Stimulated activated CD4-positive, alpha-beta T cell treated with anti-CD3 and anti-CD28 coated beads, Interleukin-15, amount 100 ng/mL, for 48 hours (primary cell): ENCODE results near the gene RSAD1.

ENCODE experiments used
- DNase-seq, 2 donors: peaks; one replicate each; pipeline ENCODE4 v3.0.0-alpha.2; 2020; ENCODE audit warnings: low read depth in 2 of 2

The RSAD1 gene

DNA sequence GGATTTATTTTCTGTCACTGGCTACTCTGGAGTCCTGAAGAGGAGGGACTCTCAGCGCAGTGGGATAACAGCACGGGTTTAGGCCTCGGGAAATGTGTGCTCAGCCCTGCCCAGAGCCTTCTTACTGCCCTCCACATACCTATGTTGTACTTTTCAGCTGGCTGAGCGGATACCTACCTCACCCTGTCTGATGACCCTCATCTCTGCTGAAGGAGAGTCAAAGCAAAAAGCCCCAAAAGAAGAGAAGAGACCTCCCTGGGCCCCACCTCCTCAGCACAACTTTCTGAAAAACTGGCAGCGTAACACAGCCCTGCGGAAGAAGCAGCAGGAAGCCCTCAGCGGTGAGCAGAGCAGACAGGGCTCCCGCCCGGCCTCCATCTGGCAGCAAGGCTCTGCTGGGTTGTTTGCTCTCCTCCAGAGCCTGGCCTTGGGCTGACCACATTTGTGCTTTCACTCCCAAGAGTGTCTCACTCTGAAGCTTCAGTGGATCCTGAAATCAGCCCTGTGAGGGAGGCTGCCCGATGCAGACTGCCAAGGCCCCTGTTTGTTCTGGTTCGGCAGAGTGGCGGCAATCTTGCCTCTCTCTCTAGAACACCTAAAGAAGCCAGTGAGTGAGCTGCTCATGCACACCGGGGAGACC is 39.8 kb downstream of the RSAD1 start:
- no peak for DNase-seq

- DNase-seq, result no peak
These were observed 40.6 kb downstream of the RSAD1 start for GRCh38 chr17:50519141-50519834.

DNA sequence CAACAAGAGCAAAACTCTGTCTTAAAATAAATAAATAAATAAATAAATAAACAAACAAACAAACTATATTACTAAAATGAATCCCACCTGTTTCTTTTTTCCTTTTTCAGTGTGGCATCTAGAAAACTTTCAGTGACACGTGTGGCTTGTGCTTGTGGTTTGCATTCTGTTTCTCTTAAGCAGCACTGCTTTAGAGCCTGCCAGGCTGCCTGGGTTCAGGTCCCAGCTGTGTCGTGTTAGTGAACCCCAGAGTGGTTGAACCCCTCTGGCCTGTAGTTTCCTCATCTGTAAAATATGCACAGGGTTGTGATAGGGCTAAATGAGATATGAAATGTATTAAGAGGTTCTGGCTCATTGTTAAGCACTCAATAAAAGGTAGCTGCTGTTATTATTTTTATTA is 41.8 kb downstream of the RSAD1 start:
- no peak for DNase-seq

DNA sequence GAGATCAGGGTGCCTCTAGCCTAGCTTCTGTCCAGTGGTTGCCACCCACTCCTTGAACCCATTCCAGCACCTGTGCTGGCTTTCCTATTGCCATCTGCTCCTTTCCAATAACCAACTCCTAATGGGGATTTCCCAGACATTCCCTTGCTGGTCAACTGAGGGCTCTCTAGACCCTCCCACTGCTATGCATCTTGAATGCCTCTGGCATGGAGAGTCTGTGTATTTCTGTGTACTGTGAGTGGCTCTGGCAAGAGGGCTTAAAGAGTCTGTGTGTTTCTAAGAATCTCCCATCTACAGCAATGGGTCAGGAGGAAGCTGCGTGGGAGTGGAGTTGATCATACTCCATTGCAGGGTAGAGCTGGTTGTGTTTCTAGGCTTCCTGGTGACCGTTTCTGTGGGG is 42.9 kb downstream of the RSAD1 start:
- no peak for DNase-seq

DNA sequence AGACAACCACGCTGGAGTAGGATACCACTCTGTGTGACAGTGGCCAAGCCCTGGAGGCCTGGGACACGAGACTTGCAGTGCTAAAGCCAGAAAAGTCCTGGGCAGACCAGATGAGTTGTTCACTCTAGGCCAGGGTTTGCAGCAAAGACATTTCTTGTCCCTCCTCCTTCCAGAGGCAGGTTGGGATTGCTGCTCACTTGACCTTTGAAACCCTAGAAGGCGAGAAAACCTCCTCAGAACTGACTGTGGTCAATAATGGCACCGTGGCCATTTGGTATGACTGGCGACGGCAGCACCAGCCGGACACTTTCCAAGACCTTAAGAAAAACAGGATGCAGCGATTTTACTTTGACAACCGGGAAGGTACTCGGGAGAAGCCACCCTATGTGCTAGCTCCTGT is 44.1 kb downstream of the RSAD1 start:
- no peak for DNase-seq

GRCh38 chr17:50523208-50523607 is 44.5 kb downstream of the RSAD1 start:
- no peak for DNase-seq

GRCh38 chr17:50524838-50525237 is 46.2 kb downstream of the RSAD1 start:
- DNase-seq, result no peak

GRCh38 chr17:50527155-50527762 is 48.6 kb downstream of the RSAD1 start:
- no peak for DNase-seq

DNA sequence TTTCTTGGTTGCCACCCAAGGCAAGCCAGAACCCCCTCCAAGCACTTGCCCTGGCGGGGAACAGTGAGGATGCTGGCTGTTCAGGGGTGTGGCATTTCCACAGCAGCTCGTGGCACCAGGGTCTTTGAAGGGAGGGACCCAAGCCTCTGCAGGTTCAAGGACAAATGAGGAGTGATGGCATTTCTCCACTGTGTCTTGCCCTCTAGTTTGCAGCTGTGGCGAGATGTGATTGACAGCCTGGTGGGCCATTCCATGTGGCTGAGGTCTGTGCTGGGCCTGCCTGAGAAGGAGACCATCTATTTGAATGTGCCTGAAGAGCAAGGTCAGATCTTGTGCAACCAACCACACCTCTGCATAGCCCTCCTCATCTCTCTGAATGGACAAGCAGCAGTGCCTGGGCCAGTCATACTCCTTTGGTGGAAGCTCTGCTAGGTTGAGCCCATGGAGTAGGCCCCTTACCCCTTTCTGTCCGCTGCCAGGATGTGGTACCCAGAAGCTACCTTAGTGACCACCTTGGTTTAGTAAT is 49.4 kb downstream of the RSAD1 start:
- no peak for DNase-seq

GRCh38 chr17:50529849-50530248 is 51.2 kb downstream of the RSAD1 start:
- DNase-seq, result no peak

GRCh38 chr17:50531428-50532025 is 52.9 kb downstream of the RSAD1 start:
- no peak for DNase-seq

- no peak for DNase-seq
These were observed 53.9 kb downstream of the RSAD1 start, which contains the start of gene EPN3 for GRCh38 chr17:50532452-50533024. Gene EPN3, plus strand, starts transcription at chr17:50532735. Its CDS starts 3,822 bp downstream, at chr17:50536557.

GRCh38 chr17:50533185-50533584 is 54.5 kb downstream of the RSAD1 start:
- no peak for DNase-seq

DNA sequence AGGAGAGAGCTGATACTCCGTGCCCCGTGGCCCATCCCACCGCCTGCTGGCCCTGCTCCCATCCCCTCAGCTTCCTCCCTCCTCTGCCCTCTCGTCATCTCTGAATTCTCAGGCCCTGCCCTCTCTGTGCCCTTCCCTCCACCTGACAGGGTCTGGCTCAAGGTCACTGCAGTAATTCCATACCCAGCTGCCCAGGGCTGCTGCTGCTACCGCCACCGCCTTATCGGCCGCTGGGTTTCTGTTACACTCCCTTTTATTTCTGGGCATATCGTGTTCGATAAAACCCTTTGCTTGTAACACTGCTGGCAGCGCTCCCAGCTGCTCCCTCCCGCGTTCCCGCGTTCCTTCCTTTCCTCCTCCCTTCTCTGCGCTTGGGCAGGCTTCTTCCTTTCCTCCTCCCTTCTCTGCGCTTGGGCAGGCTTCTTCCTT is 55.1 kb downstream of the RSAD1 start:
- no peak for DNase-seq

DNA sequence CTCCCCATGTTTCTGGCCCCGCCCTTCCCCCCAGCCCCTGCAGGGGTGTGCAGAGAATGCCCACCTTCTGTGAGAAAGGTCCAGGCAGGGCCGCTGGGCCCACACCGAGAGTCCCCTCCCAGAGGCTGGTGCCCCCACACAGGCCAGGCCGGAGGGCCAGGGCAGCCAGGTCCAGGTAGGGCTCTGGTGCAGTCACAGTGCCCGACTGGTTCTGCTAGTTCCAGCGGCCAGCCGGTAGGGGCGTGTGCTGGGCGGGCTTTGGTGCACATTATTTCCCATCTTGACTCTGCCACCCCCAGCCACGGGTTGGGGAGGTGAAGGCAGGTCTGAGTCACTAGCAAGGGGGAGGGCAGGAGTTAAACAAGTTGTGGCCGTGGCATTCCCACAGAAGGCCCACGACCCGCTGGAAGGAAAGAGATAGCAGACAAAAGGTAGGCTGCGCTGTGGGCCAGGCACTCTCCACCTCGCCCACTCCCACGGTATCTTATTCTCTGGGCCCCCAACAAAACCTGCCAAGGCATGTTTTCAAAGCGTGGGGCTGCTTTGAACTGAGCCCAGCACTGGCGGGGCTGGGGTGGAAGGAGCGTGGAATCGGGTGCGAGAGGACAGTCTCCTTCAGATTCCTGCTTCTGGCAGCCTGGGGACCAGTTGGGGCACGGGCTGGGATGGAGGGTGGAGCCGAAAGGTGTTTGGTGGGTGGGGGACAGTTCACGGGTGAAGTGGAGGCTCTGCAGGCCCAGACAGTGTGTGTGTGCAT is 55.7 kb downstream of the RSAD1 start:
- DNase-seq, result peak in 1 of 2 donors; percentile 30

DNA sequence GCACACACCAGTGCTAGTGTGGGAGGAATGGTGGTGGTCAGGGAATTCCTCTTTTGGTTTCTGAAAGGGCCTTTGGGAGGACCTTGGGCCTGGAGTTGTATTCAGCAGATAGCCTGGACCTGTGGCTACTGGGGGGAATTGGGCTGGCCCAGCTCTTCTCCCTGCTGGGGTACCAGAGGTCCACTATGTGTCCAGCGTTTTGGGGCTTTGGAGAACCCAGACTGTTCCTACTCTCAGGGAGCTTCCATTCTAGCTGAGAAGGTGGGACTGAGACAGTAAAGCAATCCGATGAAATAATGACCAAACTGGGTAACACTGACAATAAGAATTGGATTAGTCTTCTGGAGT is 56.3 kb downstream of the RSAD1 start:
- no peak for DNase-seq

DNA sequence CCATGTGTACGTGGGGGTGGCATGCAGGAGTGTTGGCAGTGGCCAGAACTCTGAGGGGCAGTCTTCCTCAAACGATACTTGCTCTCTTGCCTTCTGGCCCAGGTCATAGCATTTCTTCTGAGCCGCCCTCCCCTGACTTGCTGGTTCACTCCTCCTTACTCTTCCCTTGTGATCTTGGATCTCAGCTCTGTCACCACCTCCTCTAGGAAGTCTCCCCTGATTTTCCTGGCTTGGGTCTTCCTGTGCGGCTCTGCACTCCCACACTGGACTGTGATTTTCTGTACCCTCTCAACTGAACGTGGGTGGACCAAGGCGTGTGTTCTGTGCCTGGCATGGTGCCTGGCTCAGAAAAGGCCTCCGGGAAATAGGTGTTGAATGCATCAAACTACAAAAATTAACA is 56.7 kb downstream of the RSAD1 start:
- no peak for DNase-seq
